Kidney (tissue), 14 donors: ENCODE measurements around the gene RUNX1. TPM values are rescaled to one million over a fixed set of nuclear protein-coding genes. Genes with fewer than 3 reads are reported as not detected.

Experiments
- DNase-seq, 5 donors: peaks; one replicate each; pipeline ENCODE4 v3.0.0-alpha.2; 2013 to 2020
- FAIRE-seq: peaks from 2 replicates; lab custom pipeline; 2012; peaks lifted over from hg19 to GRCh38; lab: Jason Lieb, UNC
- H3K27ac ChIP-seq, 2 donors: one replicate each; pipeline ENCODE4 v1.7.0; 2013; ENCODE audit warnings: low read depth in 2 of 2, low read length in 2 of 2, inconsistent platforms in 1 of 2
- H3K27me3 ChIP-seq: one replicate; pipeline ENCODE4 v1.7.1; 2013; ENCODE audit warnings: low read length, inconsistent platforms; ENCODE audit not compliant: control insufficient read depth, insufficient read depth
- H3K36me3 ChIP-seq, 3 donors: one replicate each; pipeline versions ENCODE4 v1.7.0 to v1.7.1; 2013; ENCODE audit warnings: low read length in 3 of 3, control low read depth in 1 of 3, inconsistent platforms in 1 of 3; ENCODE audit not compliant: insufficient read depth in 3 of 3, control insufficient read depth in 2 of 3
- H3K4me1 ChIP-seq, 3 donors: one replicate each; pipeline versions ENCODE4 v1.7.0 to v1.7.1; 2013; ENCODE audit warnings: low read length in 3 of 3, inconsistent platforms in 1 of 3, low read depth in 1 of 3; ENCODE audit not compliant: control insufficient read depth in 2 of 3, insufficient read depth in 2 of 3
- H3K4me3 ChIP-seq, 3 donors: one replicate each; pipeline versions ENCODE4 v1.7.0 to v1.8.1; 2013; ENCODE audit warnings: low read length in 3 of 3, control low read depth in 1 of 3, inconsistent platforms in 1 of 3
- H3K9ac ChIP-seq, 3 donors: one replicate each; pipeline versions ENCODE4 v1.7.0 to v1.7.1; 2013; ENCODE audit warnings: low read length in 3 of 3, control low read depth in 1 of 3, inconsistent platforms in 1 of 3
- H3K9me3 ChIP-seq, 3 donors: one replicate each; pipeline versions ENCODE4 v1.7.0 to v1.7.1; 2013; ENCODE audit warnings: low read length in 3 of 3, control low read depth in 1 of 3, inconsistent platforms in 1 of 3; ENCODE audit not compliant: control insufficient read depth in 2 of 3, insufficient read depth in 1 of 3
- intact Hi-C: fragments of 100-400 bp; cut with DNase I; formaldehyde crosslinking; loops from one replicate; pipeline ENCODE4 v1.11.1; 2022
- polyA plus RNA-seq: library from polyadenylated mRNA; stranded (reverse); fragments of 350-450 nt; fragmentation: Illumina TruSeq; extraction: RNeasy Lipid Tissue Mini Kit (QIAGEN cat#74804); gene quantifications from one replicate; pipeline ENCODE4 v1.2.3, GENCODE V29; 2014; ENCODE audit warnings: low read depth, low replicate concordance; ENCODE audit not compliant: insufficient read depth
- total RNA-seq: library from RNA; stranded (reverse); fragmentation: NEBNext Ultra II Directional; extraction: Animal tissue kit (Norgen Biotek cat#: 25700); gene quantifications from one replicate; pipeline ENCODE4 v1.2.1, GENCODE V29; 2021
- TF ChIP-seq, protein P1 (sequence below): IDR thresholded peaks from 3 replicates; pipeline ENCODE4 v1.5.1; 2012; ENCODE audit warnings: mild to moderate bottlenecking, moderate library complexity, borderline replicate concordance; ENCODE audit not compliant: insufficient read depth; ENCODE audit errors: extremely low read depth
- donor health status: control.
- donor health status: control.
- donor health status: control.
- donor health status: control.
- donor health status: control.
- donor health status: DM: yes; HTN: yes; CAD: no.
- donor health status: Normal renal cell carcinoma (clear cell type).

The RUNX1 gene
- total and polyA plus RNA-seq, 2 donors from 2014 or later: 1.3 to 58.0 TPM

DNA sequence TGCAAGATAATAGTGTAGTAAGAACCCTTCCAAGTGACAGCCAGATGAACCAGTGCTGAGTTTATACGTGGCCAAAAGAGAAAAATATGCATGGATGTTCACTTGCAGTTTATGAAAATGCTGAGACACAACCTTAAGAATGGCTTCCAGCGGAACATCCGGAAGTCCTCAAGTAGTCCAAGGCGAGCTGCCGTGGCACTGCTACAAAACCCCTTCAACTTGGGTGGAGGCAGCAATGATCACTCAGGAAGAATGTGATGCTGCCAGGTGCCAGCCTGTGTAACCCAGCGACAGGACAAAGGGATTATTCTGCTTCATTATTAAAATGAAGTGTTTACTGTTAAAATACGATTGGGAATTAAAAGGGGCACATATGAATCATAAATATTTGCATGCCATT is 179.6 kb downstream of the RUNX1 start:
- Histone ChIP-seq H3K36me3 (no peaks in the 10 kb centered on the region), H3K27ac (no peak overlapping the region)
- intact Hi-C loops: no loop called here

DNA sequence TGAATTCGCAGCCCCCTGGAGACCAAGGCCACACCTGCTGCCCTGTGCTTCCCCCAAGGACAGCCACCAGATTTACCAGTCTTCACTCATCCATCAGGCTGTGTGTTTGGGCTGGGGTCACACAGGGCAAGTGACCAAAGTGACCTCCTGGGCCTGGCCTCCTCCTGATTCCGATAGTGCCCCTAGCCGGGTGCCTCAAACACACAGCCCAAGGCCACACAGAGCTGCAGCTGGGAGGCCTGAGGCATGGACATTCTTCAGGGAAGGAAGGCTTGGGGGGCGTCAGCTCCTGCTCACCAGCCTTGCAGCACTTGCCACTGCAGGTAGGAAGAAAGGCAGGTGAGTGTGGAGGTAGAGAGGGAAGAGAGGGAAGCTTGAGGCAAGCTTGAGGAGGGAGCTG is 181.3 kb downstream of the RUNX1 start:
- H3K4me3 ChIP-seq: no peak overlapping the region
- intact Hi-C loops: no loop called here
- DNase-seq (no peak), FAIRE-seq (no peak)
- no peak overlapping the region for H3K9ac ChIP-seq
- H3K4me1 ChIP-seq: peaks cover 0 to 5% (median 2%) of the 10 kb centered on the region in 3 donors
- H3K9me3 ChIP-seq: no peaks in the 10 kb centered on the region
- no peaks in the 10 kb centered on the region for H3K27me3 ChIP-seq
- H3K36me3 ChIP-seq: no peaks in the 10 kb centered on the region
- H3K27ac ChIP-seq: no peak overlapping the region
- TF ChIP-seq, protein P1, sequence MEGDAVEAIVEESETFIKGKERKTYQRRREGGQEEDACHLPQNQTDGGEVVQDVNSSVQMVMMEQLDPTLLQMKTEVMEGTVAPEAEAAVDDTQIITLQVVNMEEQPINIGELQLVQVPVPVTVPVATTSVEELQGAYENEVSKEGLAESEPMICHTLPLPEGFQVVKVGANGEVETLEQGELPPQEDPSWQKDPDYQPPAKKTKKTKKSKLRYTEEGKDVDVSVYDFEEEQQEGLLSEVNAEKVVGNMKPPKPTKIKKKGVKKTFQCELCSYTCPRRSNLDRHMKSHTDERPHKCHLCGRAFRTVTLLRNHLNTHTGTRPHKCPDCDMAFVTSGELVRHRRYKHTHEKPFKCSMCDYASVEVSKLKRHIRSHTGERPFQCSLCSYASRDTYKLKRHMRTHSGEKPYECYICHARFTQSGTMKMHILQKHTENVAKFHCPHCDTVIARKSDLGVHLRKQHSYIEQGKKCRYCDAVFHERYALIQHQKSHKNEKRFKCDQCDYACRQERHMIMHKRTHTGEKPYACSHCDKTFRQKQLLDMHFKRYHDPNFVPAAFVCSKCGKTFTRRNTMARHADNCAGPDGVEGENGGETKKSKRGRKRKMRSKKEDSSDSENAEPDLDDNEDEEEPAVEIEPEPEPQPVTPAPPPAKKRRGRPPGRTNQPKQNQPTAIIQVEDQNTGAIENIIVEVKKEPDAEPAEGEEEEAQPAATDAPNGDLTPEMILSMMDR: no peak

More for the DNA sequence above, 179.6 kb downstream of the RUNX1 start:
- no peak overlapping the region for H3K4me3 ChIP-seq
- no peaks in the 10 kb centered on the region for H3K27me3 ChIP-seq
- FAIRE-seq (no peak), DNase-seq (no peak)
- no peak overlapping the region for H3K9ac ChIP-seq
- peaks cover 0 to 2% (median 2%) of the 10 kb centered on the region in 3 donors for H3K4me1 ChIP-seq
- TF ChIP-seq, protein P1: no peak
- no peaks in the 10 kb centered on the region for H3K9me3 ChIP-seq

DNA sequence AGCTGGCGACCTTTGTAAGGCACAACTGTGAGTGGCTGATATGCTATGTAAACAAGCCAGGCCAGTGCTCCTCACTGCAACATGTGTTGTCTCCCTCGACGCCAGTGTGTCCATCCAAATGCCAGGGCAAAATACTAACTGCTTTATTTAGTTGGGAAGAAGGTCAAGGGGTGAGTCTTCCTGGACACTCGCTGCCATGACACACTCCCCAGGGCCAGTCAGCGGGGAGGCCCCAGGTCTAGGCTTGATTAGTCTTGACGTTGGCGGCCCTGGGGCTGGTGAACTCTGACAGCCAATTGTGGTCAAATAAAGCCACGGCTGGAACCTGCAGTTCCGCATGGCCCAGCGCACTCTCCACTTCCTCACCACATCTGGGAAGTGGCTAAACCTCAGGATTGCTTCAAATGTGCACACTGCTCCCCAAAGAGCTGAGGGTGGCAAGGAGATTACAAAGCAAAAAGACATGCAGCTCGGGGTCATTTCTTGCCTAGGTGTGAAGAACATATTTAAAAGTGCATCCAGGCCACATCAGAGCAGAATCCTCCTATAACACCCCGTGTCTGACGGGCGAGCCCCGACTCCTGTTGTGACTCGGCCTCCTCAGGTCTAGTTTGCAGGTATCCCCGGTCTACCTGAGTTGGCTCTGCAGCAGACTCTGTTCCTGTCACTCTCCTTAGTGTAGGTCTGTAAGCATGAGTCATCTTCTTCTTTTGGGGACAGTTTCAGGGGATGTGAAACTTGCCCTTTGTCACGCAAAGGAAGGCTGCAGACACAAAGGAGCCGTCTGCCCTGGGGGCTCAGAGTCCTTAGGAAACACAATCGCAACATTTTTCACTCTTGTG is 183.5 kb downstream of the RUNX1 start:
- Histone ChIP-seq H3K9ac (no peak overlapping the region), H3K27me3 (no peaks in the 10 kb centered on the region), H3K4me3 (no peak overlapping the region), H3K36me3 (no peaks in the 10 kb centered on the region), H3K27ac (no peak overlapping the region), H3K9me3 (no peaks in the 10 kb centered on the region), H3K4me1 (peaks cover 0 to 5% (median 2%) of the 10 kb centered on the region in 3 donors)
- FAIRE-seq (no peak), DNase-seq (peak in 1 of 5 donors; percentile 83)
- TF ChIP-seq, protein P1: no peak
- intact Hi-C loops: no loop called here
